NT2/D1 (cell line): ENCODE results near the gene KLHL29.

Experiments
- YY1 ChIP-seq: IDR thresholded peaks from 2 replicates; pipeline ENCODE4 v1.6.1; 2011; ENCODE audit not compliant: insufficient read length, insufficient read depth
- ZNF274 ChIP-seq: IDR thresholded peaks from 2 replicates; pipeline ENCODE4 v1.6.1; 2011; ENCODE audit warnings: mild to moderate bottlenecking, low read depth, low read length

- TF ChIP-seq YY1 (no peak), ZNF274 (no peak)
Measured at GRCh38 chr2:23657934-23658333, 273.0 kb downstream of the KLHL29 start.
